ENCODE data around the gene RFX4.

DNA sequence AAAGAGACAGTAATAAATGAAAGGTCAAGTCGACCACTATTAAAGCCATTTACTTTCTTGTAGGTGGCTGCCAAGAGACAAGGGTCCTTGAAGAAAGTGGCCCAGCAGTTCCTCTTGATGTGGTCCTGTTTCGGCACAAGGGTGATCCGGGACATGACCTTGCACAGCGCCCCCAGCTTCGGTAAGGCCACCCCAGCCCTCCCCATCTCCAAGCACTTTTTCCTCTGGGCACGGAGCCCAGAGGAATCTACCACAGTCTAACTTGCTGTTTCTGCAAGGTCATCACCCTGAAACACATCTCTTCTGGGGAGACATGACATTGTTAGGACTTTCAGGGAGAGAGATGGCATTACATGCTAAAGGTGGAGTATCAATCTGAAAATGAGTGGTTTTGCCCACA is 137.9 kb downstream of the RFX4 start:
- TF ChIP-seq, protein P1, sequence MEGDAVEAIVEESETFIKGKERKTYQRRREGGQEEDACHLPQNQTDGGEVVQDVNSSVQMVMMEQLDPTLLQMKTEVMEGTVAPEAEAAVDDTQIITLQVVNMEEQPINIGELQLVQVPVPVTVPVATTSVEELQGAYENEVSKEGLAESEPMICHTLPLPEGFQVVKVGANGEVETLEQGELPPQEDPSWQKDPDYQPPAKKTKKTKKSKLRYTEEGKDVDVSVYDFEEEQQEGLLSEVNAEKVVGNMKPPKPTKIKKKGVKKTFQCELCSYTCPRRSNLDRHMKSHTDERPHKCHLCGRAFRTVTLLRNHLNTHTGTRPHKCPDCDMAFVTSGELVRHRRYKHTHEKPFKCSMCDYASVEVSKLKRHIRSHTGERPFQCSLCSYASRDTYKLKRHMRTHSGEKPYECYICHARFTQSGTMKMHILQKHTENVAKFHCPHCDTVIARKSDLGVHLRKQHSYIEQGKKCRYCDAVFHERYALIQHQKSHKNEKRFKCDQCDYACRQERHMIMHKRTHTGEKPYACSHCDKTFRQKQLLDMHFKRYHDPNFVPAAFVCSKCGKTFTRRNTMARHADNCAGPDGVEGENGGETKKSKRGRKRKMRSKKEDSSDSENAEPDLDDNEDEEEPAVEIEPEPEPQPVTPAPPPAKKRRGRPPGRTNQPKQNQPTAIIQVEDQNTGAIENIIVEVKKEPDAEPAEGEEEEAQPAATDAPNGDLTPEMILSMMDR (conservative IDR thresholded peaks at IDR 0.05; ENCODE audit: low read length), result no peak
- no peak for TF ChIP-seq EZH2phosphoT487 (IDR thresholded peaks at IDR 0.05; ENCODE audit: borderline replicate concordance)

Measured in Loucy (cell line).